Mucosa of stomach (tissue), 1 donor: ENCODE data around the gene ASB4.
"Not testable (repeated sequence)": the region's sequence is repeated elsewhere in the genome, so short reads cannot be mapped to it uniquely, and the experiment has no call there.

Experiments
- H3K27me3 ChIP-seq: one replicate; pipeline ENCODE4 v1.7.0; 2013; ENCODE audit warnings: mild to moderate bottlenecking, low read length; ENCODE audit not compliant: control insufficient read depth, insufficient read depth
- H3K36me3 ChIP-seq: one replicate; pipeline ENCODE4 v1.7.0; 2013; ENCODE audit warnings: low read length; ENCODE audit not compliant: control insufficient read depth, insufficient read depth
- H3K4me1 ChIP-seq: one replicate; pipeline ENCODE4 v1.7.0; 2013; ENCODE audit warnings: mild to moderate bottlenecking, low read length; ENCODE audit not compliant: control insufficient read depth, insufficient read depth
- H3K4me3 ChIP-seq: one replicate; pipeline ENCODE4 v1.7.0; 2013; ENCODE audit warnings: low read length
- H3K9ac ChIP-seq: one replicate; pipeline ENCODE4 v1.7.0; 2013; ENCODE audit warnings: mild to moderate bottlenecking, low read length, moderate library complexity
- H3K9me3 ChIP-seq: one replicate; pipeline ENCODE4 v1.7.0; 2013; ENCODE audit warnings: mild to moderate bottlenecking, low read length, moderate library complexity; ENCODE audit not compliant: control insufficient read depth
- donor health status: Pancreatic carcinoma.

Gene ASB4, protein sequence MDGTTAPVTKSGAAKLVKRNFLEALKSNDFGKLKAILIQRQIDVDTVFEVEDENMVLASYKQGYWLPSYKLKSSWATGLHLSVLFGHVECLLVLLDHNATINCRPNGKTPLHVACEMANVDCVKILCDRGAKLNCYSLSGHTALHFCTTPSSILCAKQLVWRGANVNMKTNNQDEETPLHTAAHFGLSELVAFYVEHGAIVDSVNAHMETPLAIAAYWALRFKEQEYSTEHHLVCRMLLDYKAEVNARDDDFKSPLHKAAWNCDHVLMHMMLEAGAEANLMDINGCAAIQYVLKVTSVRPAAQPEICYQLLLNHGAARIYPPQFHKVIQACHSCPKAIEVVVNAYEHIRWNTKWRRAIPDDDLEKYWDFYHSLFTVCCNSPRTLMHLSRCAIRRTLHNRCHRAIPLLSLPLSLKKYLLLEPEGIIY

GRCh38 chr7:95485391-95486123, at the start of gene ASB4:
Gene ASB4, plus strand, starts transcription at chr7:95485943. Its CDS starts 29 bp downstream, at chr7:95485972.
- H3K9me3 ChIP-seq, result no peaks in the 10 kb centered on the region
- no peaks in the 10 kb centered on the region for H3K36me3 ChIP-seq
- H3K27me3 ChIP-seq, result peaks cover 6% of the 10 kb centered on the region
- H3K4me3 ChIP-seq, result no peak within 1 kb of the TSS
- no peaks in the 10 kb centered on the region for H3K4me1 ChIP-seq
- H3K9ac ChIP-seq, result no peak within 1 kb of the TSS

- Histone ChIP-seq H3K4me3 (no peak overlapping the region), H3K9me3 (no peaks in the 10 kb centered on the region), H3K4me1 (no peaks in the 10 kb centered on the region), H3K27me3 (no peaks in the 10 kb centered on the region), H3K36me3 (no peaks in the 10 kb centered on the region), H3K9ac (no peak overlapping the region)
Observed at GRCh38 chr7:95436407-95436806, 49.3 kb upstream of the ASB4 start.

DNA sequence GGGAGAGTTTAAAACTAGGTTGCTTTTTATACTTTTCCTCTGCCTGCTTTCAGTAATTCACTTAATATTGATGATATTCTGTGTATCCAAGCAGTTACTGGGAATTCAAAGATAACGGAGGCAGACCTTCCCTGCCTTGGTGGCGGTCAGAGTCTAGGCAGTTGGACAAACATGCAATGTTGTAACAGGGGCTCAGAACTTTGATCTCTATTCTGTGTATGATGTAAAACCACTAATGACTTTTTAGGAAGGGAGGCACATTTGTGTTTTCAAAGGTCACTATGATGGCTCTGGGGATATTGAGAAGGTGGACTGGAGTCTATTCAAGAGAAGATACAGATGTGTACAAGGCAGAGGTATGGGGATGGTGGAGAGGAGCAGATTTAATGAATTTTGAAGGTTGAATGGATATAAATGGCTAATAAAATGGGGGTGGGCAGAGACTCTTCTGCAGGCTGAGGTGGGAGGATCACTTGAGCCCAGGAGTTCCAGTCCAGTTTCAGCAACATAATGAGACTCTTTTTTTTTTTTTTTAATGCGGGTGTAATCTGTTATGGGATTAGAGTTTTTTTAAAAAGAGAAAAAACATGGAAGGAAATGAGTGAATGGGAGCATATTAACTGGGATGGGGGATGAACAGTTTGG, 45.2 kb upstream of the ASB4 start:
- H3K27me3 ChIP-seq, result no peaks in the 10 kb centered on the region
- H3K4me1 ChIP-seq, result no peaks in the 10 kb centered on the region
- H3K36me3 ChIP-seq, result no peaks in the 10 kb centered on the region
- H3K9me3 ChIP-seq, result no peaks in the 10 kb centered on the region
- H3K4me3 ChIP-seq, result no peak overlapping the region
- no peak overlapping the region for H3K9ac ChIP-seq

DNA sequence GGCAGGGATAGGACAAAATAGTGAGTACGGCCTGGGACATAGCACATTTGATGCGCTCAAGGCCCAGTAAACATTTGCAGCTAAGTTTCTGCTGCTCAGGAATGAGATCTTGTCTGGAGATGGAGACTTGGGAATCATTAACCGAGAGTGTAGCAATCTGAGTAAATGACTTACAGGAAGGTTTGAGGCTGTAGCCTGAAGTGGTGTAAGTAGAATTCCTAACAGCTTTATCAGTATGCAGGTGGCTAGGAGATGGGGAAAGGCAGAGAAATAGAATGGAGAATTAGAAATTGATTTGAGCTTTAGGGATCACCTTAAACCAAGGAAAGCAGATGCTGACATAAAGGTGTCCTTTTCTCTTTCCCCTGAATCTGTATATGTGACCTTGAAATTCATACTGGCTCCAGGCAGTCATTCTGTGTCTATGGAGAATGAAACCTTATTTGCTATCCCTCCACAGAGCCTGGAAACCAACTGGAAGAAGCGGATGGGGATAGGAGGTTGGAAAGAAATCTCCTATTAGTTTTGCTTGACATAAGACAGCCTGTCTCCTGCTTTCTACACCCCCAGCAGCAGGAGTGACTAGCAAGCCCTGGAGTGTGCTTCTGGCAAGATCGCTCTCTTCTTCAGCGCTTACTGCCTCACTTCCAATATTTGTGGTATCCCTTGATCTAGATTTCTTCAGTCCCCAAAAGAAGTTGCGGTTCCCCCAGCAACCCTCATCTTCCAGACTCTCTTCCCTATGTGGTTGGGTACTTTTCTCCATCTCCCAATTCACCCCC, 44.5 kb upstream of the ASB4 start:
- Histone ChIP-seq H3K4me3 (no peak overlapping the region), H3K27me3 (no peaks in the 10 kb centered on the region), H3K9ac (no peak overlapping the region), H3K36me3 (no peaks in the 10 kb centered on the region), H3K9me3 (no peaks in the 10 kb centered on the region), H3K4me1 (no peaks in the 10 kb centered on the region)

GRCh38 chr7:95444796-95445195, 40.9 kb upstream of the ASB4 start:
- Histone ChIP-seq H3K9me3 (no peaks in the 10 kb centered on the region), H3K4me1 (no peaks in the 10 kb centered on the region), H3K9ac (no peak overlapping the region), H3K27me3 (no peaks in the 10 kb centered on the region), H3K4me3 (no peak overlapping the region), H3K36me3 (no peaks in the 10 kb centered on the region)

DNA sequence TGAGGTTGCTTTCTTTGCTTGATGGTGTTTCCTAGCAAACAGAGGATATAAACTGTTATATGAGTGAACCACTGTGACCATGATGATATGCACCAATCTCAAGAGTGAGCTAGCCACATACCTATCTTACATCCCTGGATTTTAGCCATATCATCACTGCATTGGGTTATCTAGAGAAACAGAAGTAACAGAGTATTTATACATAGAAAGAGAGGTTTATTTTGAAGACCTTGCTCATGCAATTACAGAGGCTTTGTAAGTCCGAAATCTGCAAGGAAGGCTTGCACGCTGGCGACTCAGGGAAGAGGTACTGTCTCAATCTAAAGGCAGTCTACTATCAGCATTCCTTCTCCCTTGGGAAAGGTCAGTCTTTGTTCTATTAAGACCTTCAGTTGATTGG, 39.1 kb upstream of the ASB4 start:
- H3K36me3 ChIP-seq, result no peaks in the 10 kb centered on the region
- H3K27me3 ChIP-seq, result no peaks in the 10 kb centered on the region
- no peak overlapping the region for H3K9ac ChIP-seq
- H3K9me3 ChIP-seq, result no peaks in the 10 kb centered on the region
- no peak overlapping the region for H3K4me3 ChIP-seq
- no peaks in the 10 kb centered on the region for H3K4me1 ChIP-seq

DNA sequence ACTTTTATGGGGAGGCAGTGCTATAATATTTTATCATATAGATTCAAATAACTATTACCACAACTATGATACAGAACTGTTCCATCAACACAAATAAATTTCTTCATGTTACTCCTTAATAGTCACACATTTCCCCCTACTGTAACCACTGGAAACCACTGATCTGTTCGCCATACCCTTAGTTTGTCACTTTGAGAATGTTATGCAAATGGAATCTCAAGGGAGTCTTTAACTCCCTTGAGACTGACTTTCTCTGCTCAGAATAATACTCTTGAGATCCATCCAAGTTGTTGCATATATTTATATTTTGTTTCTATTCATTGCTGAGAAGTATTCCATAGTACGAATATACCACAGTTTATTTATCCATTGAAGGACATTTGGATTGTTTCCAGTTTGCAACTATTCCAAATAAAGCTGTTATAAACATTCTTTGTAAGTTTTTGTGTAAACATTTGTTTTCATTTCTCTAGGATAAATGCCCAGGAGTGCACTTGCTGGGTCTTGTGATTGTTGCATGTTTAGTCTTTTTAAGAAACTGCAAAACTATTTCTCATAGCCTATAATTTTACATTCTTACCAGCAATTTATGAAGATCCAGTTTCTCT, 31.2 kb upstream of the ASB4 start:
- Histone ChIP-seq H3K9me3 (no peaks in the 10 kb centered on the region), H3K4me1 (no peaks in the 10 kb centered on the region), H3K9ac (no peak overlapping the region), H3K36me3 (no peaks in the 10 kb centered on the region), H3K27me3 (no peaks in the 10 kb centered on the region), H3K4me3 (no peak overlapping the region)

DNA sequence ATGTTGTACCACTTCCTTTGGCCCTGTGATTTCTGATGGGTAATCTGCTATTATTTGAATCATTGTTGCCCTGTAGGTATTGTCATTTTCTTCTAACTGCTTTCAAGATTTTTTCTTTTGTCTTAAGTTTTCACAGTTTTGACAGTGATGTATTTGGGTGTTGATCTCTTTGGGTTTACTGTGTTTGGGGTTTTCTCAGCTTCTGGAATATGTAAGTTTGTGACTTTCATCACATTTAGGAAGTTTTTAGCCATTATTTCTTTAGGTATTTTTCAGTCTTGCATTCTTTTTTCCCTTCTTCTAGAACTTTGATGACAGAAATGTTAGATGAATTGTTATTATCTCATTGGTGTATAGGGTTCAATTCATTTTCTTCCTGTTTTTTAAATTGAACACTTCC, 27.8 kb upstream of the ASB4 start:
- Histone ChIP-seq H3K27me3 (no peaks in the 10 kb centered on the region), H3K4me1 (no peaks in the 10 kb centered on the region), H3K9ac (no peak overlapping the region), H3K9me3 (no peaks in the 10 kb centered on the region), H3K36me3 (no peaks in the 10 kb centered on the region), H3K4me3 (no peak overlapping the region)

GRCh38 chr7:95460653-95461052, 25.1 kb upstream of the ASB4 start:
- not testable (repeated sequence) for H3K4me1 ChIP-seq, H3K9me3 ChIP-seq, H3K9ac ChIP-seq, H3K4me3 ChIP-seq, H3K27me3 ChIP-seq, H3K36me3 ChIP-seq

DNA sequence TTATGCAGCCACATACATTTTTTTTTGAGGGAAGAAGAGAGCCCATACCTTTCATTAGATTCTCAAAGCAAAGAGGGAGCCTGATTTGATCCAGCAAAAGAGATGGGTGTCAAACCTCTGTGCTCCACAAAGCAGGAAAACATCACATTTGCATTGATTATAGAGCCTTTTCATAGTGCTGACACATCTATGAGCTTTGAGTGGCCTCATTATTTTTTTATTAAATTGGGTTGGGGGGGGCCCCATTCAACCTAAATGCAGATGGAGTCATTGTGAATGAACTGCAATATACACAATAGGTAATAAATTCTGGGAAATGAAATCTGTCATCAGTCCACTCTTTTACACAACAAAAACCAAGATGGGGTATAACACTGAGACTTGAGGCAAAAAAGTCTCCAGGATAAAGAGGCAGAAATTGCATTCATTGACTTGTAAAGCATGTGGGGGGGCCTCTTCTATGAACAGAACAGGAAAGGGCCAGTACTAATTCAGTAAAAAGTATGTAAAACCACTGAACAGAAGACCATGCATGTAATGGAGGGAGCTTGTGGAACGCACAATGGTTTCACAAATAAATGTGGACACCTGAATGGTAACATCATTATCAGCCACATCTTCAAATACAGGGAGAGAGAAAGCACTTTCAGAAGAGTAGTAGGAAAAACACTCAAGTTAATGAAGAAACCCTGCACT, 17.7 kb upstream of the ASB4 start:
- H3K9me3 ChIP-seq, result no peaks in the 10 kb centered on the region
- H3K36me3 ChIP-seq, result no peaks in the 10 kb centered on the region
- no peaks in the 10 kb centered on the region for H3K27me3 ChIP-seq
- H3K4me1 ChIP-seq, result peaks cover 8% of the 10 kb centered on the region
- no peak overlapping the region for H3K4me3 ChIP-seq
- H3K9ac ChIP-seq, result no peak overlapping the region

GRCh38 chr7:95469187-95469586, 16.6 kb upstream of the ASB4 start:
- Histone ChIP-seq H3K9ac (no peak overlapping the region), H3K4me1 (peaks cover 8% of the 10 kb centered on the region), H3K27me3 (no peaks in the 10 kb centered on the region), H3K36me3 (no peaks in the 10 kb centered on the region), H3K4me3 (no peak overlapping the region), H3K9me3 (no peaks in the 10 kb centered on the region)
